Jurkat, Clone E6-1 (cell line): ENCODE measurements around the gene C19orf12.

Experiments
- DNase-seq: peaks from one replicate; pipeline ENCODE4 v3.0.0-alpha.2; 2011; ENCODE audit warnings: low read depth, low spot score
- H3K4me3 ChIP-seq: 2 replicates; pipeline ENCODE4 v1.5.1; 2011; ENCODE audit warnings: mild to moderate bottlenecking, low read length, control low read depth, moderate library complexity

The C19orf12 gene

GRCh38 chr19:29667901-29668341 is 47.1 kb downstream of the C19orf12 start:
- peak; percentile 93 for DNase-seq
- peak overlapping the region; percentile 80 for H3K4me3 ChIP-seq

- peak overlapping the region; percentile 80 for H3K4me3 ChIP-seq
- DNase-seq = no peak
Measured at GRCh38 chr19:29667387-29667783, 47.7 kb downstream of the C19orf12 start.

GRCh38 chr19:29666578-29667386 is 48.3 kb downstream of the C19orf12 start:
- DNase-seq = no peak

GRCh38 chr19:29665826-29666577 is 49.1 kb downstream of the C19orf12 start:
- H3K4me3 ChIP-seq = peak overlapping the region; percentile 80
- DNase-seq = no peak

More at GRCh38 chr19:29666578-29667386, 48.3 kb downstream of the C19orf12 start:
- peak overlapping the region; percentile 80 for H3K4me3 ChIP-seq

GRCh38 chr19:29665215-29665825 is 49.7 kb downstream of the C19orf12 start, which contains the start of gene PLEKHF1:
Gene PLEKHF1, plus strand, starts transcription at chr19:29665461. Its CDS starts 8,379 bp downstream, at chr19:29673840.
- no peak for DNase-seq
- H3K4me3 ChIP-seq = peak within 1 kb of the TSS; percentile 80

- DNase-seq = no peak
- peak overlapping the region; percentile 52 for H3K4me3 ChIP-seq
Measured at GRCh38 chr19:29664753-29665214, 50.3 kb downstream of the C19orf12 start.

- no peak for DNase-seq
- H3K4me3 ChIP-seq = no peak overlapping the region
Measured at GRCh38 chr19:29663861-29664752, 51.0 kb downstream of the C19orf12 start.

GRCh38 chr19:29662604-29663404 is 52.3 kb downstream of the C19orf12 start:
- no peak for DNase-seq

GRCh38 chr19:29662278-29662603 is 52.8 kb downstream of the C19orf12 start:
- H3K4me3 ChIP-seq = no peak overlapping the region
- DNase-seq = no peak

More at GRCh38 chr19:29662604-29663404, 52.3 kb downstream of the C19orf12 start:
- H3K4me3 ChIP-seq = no peak overlapping the region

GRCh38 chr19:29660835-29661234 is 54.2 kb downstream of the C19orf12 start:
- no peak overlapping the region for H3K4me3 ChIP-seq
- DNase-seq = no peak

- no peak for DNase-seq
- H3K4me3 ChIP-seq = no peak overlapping the region
Measured at GRCh38 chr19:29658221-29658991, 56.7 kb downstream of the C19orf12 start.

GRCh38 chr19:29655648-29656335 is 59.3 kb downstream of the C19orf12 start:
- no peak for DNase-seq
- no peak overlapping the region for H3K4me3 ChIP-seq

GRCh38 chr19:29653398-29653797 is 61.7 kb downstream of the C19orf12 start:
- no peak for DNase-seq

GRCh38 chr19:29651622-29652394 is 63.3 kb downstream of the C19orf12 start:
- DNase-seq = no peak
- H3K4me3 ChIP-seq = no peak overlapping the region

More at GRCh38 chr19:29653398-29653797, 61.7 kb downstream of the C19orf12 start:
- no peak overlapping the region for H3K4me3 ChIP-seq

- no peak overlapping the region for H3K4me3 ChIP-seq
- no peak for DNase-seq
Measured at GRCh38 chr19:29650772-29651387, 64.2 kb downstream of the C19orf12 start.
